Peyer's patch (tissue), 4 donors: Measurements from ENCODE around the gene SLC66A1. TPM values are rescaled to one million over a fixed set of nuclear protein-coding genes. Genes with fewer than 3 reads are reported as not detected.
A peak's percentile ranks its signal among the peaks of the same experiment; 100 is the strongest.

Experiments
- DNase-seq, 3 donors: peaks; one replicate each; pipeline ENCODE4 v3.0.0-alpha.2; 2017 to 2019
- H3K27ac ChIP-seq, 4 donors: fragments of 200-600 bp; sonication (generic); one replicate each; pipeline ENCODE4 v1.5.1; 2016 to 2019
- H3K27me3 ChIP-seq, 2 donors: fragments of 200-600 bp; sonication (generic); one replicate each; pipeline ENCODE4 v1.5.1; 2019
- H3K36me3 ChIP-seq, 3 donors: fragments of 200-600 bp; sonication (generic); one replicate each; pipeline ENCODE4 v1.5.1; 2016 to 2019
- H3K4me1 ChIP-seq, 4 donors: fragments of 200-600 bp; sonication (generic); one replicate each; pipeline ENCODE4 v1.5.1; 2016 to 2019
- H3K4me3 ChIP-seq, 4 donors: fragments of 200-600 bp; sonication (generic); 1 replicate in 3 of 4; 2 replicates in 1 of 4; pipeline ENCODE4 v1.5.1; 2016 to 2019; ENCODE audit warnings: mild to moderate bottlenecking in 1 of 4
- H3K9me3 ChIP-seq, 4 donors: fragments of 200-600 bp; sonication (generic); one replicate each; pipeline ENCODE4 v1.5.1; 2016 to 2019; ENCODE audit warnings: mild to moderate bottlenecking in 1 of 4
- CTCF ChIP-seq, 6 experiments: fragments of 450-650 bp in 4 of 6; fragments of 200-600 bp in 2 of 6; sonication (generic) in 1 of 6; IDR thresholded peaks; one replicate each; pipeline ENCODE4 v1.5.1; 2017 to 2019; ENCODE audit warnings: antibody characterized with exemption in 6 of 6, mild to moderate bottlenecking in 3 of 6, moderate library complexity in 1 of 6
- POLR2A ChIP-seq, 2 donors: fragments of 450-650 bp; IDR thresholded peaks; one replicate each; pipeline ENCODE4 v1.5.1; 2017; ENCODE audit warnings: antibody characterized with exemption in 2 of 2, mild to moderate bottlenecking in 2 of 2, moderate library complexity in 2 of 2
- total RNA-seq, 4 donors: library from RNA; depleted of rRNA; stranded (reverse); fragments of >200 nt; gene quantifications; one replicate each; pipeline ENCODE4 v1.1.0, GENCODE V29; 2016

The SLC66A1 gene
- total RNA-seq, 4 donors from 2014 or later, result 19.0 to 76.8 (median 45.0) TPM

GRCh38 chr1:19313961-19314882 is 2.1 kb downstream of the SLC66A1 start:
- Histone ChIP-seq H3K9me3 (no peaks in the 10 kb centered on the region), H3K4me3 (no peak overlapping the region), H3K36me3 (peaks cover 0 to 12% (median 0%) of the 10 kb centered on the region in 3 donors), H3K27me3 (no peaks in the 10 kb centered on the region), H3K4me1 (peaks cover 0 to 38% (median 23%) of the 10 kb centered on the region in 4 donors), H3K27ac (peak overlapping the region in 1 of 4 donors; percentile 92)
- peak in 2 of 3 donors; percentile 51 to 55 for DNase-seq
- TF ChIP-seq CTCF (IDR thresholded peaks at IDR 0.05), result no peak
- no peak for TF ChIP-seq POLR2A (IDR thresholded peaks at IDR 0.05)

GRCh38 chr1:19315378-19316198 is 3.5 kb downstream of the SLC66A1 start:
- peak overlapping the region in 1 of 4 donors; percentile 92 for H3K27ac ChIP-seq
- H3K9me3 ChIP-seq, result no peaks in the 10 kb centered on the region
- DNase-seq, result peak; percentile 21 to 72 (median 71)
- peaks cover 0 to 12% (median 0%) of the 10 kb centered on the region in 3 donors for H3K36me3 ChIP-seq
- H3K27me3 ChIP-seq, result no peaks in the 10 kb centered on the region
- H3K4me3 ChIP-seq, result peak overlapping the region in 1 of 4 donors; percentile 1
- H3K4me1 ChIP-seq, result peaks cover 0 to 36% (median 23%) of the 10 kb centered on the region in 4 donors
- no peak for TF ChIP-seq CTCF (IDR thresholded peaks at IDR 0.05)
- no peak for TF ChIP-seq POLR2A (IDR thresholded peaks at IDR 0.05)

GRCh38 chr1:19317126-19317910 is 5.2 kb downstream of the SLC66A1 start:
- TF ChIP-seq CTCF (IDR thresholded peaks at IDR 0.05) (no peak), POLR2A (IDR thresholded peaks at IDR 0.05) (no peak)
- Histone ChIP-seq H3K36me3 (peaks cover 0 to 12% (median 0%) of the 10 kb centered on the region in 3 donors), H3K27ac (no peak overlapping the region), H3K4me1 (peaks cover 0 to 29% (median 21%) of the 10 kb centered on the region in 4 donors), H3K27me3 (no peaks in the 10 kb centered on the region), H3K4me3 (no peak overlapping the region), H3K9me3 (no peaks in the 10 kb centered on the region)
- DNase-seq, result peak in 2 of 3 donors; percentile 29 to 39

- Histone ChIP-seq H3K27me3 (no peaks in the 10 kb centered on the region), H3K4me3 (no peak overlapping the region), H3K9me3 (no peaks in the 10 kb centered on the region), H3K27ac (no peak overlapping the region), H3K4me1 (peaks cover 0 to 19% (median 11%) of the 10 kb centered on the region in 4 donors), H3K36me3 (peaks cover 0 to 20% (median 0%) of the 10 kb centered on the region in 3 donors)
- no peak for DNase-seq
- no peak for TF ChIP-seq POLR2A (IDR thresholded peaks at IDR 0.05)
- no peak for TF ChIP-seq CTCF (IDR thresholded peaks at IDR 0.05)
Measured at GRCh38 chr1:19319196-19319595, 7.1 kb downstream of the SLC66A1 start.

- no peaks in the 10 kb centered on the region for H3K27me3 ChIP-seq
- no peak overlapping the region for H3K27ac ChIP-seq
- no peak overlapping the region for H3K4me3 ChIP-seq
- peak in 1 of 3 donors; percentile 3 for DNase-seq
- H3K4me1 ChIP-seq, result peaks cover 0 to 8% (median under 1%) of the 10 kb centered on the region in 4 donors
- TF ChIP-seq CTCF (IDR thresholded peaks at IDR 0.05) (no peak), POLR2A (IDR thresholded peaks at IDR 0.05) (no peak)
- no peaks in the 10 kb centered on the region for H3K9me3 ChIP-seq
- peaks cover 0 to 39% (median 0%) of the 10 kb centered on the region in 3 donors for H3K36me3 ChIP-seq
Measured at GRCh38 chr1:19321071-19321470, 8.9 kb downstream of the SLC66A1 start.
